ENCODE measurements around the gene JAG1.

DNA sequence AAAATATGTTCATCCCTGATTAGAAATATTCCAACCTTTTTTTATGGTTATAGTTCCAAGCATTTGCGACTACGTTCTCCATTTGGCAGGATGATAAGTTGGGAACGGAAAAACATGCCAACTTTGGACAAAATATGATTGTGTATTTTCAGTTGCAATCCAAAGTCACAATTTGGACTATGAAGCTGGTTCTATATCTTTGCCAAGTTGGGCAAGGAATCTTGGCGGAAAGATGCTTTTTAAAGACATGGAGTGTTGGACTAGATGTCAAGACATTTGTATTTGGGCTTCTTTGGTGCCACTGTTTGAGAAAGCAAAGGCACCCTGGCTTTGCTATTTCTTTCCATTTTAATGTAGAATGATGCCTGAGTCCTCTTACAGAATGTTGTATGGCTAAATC lies 33.3 kb upstream of the JAG1 start:
- TF ChIP-seq, protein P1, sequence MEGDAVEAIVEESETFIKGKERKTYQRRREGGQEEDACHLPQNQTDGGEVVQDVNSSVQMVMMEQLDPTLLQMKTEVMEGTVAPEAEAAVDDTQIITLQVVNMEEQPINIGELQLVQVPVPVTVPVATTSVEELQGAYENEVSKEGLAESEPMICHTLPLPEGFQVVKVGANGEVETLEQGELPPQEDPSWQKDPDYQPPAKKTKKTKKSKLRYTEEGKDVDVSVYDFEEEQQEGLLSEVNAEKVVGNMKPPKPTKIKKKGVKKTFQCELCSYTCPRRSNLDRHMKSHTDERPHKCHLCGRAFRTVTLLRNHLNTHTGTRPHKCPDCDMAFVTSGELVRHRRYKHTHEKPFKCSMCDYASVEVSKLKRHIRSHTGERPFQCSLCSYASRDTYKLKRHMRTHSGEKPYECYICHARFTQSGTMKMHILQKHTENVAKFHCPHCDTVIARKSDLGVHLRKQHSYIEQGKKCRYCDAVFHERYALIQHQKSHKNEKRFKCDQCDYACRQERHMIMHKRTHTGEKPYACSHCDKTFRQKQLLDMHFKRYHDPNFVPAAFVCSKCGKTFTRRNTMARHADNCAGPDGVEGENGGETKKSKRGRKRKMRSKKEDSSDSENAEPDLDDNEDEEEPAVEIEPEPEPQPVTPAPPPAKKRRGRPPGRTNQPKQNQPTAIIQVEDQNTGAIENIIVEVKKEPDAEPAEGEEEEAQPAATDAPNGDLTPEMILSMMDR (IDR thresholded peaks at IDR 0.05) = no peak
- TF ChIP-seq POLR2AphosphoS5 (IDR thresholded peaks at IDR 0.05) = no peak
- TF ChIP-seq POLR2A (IDR thresholded peaks at IDR 0.05) = no peak

All from suprapubic skin (tissue), 4 donors.